Astrocyte of the cerebellum (primary cell): ENCODE measurements around the gene OAT.

Experiments used
- DNase-seq: peaks from one replicate; pipeline ENCODE4 v3.0.0-alpha.2; 2011; ENCODE audit warnings: low read depth
- H3K4me3 ChIP-seq: 2 replicates; pipeline ENCODE4 v1.5.1; 2011; ENCODE audit warnings: mild to moderate bottlenecking, low read depth, low read length, moderate library complexity
- CTCF ChIP-seq: IDR thresholded peaks from 2 replicates; pipeline ENCODE4 v1.5.1; 2012; ENCODE audit warnings: low read length, low read depth, moderate library complexity, mild to moderate bottlenecking; ENCODE audit errors: missing control alignments
- in situ Hi-C: cut with HindIII; loops from 2 replicates; pipeline ENCODE4 v1.10.0; 2017; ENCODE audit warnings: low sequenced_read_pairs

Gene OAT

DNA sequence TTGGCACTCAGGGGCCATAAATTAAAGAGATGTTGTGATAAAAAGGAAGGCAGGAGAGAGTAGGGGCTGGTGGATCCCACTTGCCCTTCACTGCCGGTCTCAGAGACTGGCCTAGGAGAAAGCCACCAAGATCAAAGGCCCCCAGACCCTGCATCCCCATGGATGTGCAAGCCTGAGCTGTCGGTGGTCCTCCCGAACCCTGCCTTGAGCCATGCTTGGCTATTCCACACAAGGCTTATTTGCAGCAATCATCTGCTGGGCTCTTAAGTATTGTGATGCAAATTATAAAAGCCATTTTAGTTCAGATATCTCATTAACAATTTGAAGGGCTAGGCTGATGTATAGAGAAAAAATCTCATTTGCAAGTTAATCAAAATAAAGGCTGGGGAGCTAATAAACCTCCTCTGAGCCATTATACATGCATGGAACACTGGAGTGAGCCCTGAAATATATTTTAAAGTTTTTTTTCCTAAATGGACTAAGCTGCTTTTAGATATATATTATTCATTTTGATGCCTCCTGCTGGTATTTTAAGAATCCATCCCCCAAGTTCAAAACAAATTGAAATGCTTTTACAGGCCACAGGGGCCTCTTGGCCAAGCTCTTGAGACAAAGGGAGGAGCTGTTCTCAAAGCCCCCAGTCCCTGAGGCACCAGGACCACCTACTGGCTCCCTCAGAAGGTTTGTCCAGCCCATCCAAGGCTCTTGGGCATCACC is 28.1 kb downstream of the OAT start:
- no peak for DNase-seq
- in situ Hi-C loops: loop anchor here (5.0 kb wide), 1 partner anchor 403 kb away; no protein-coding TSS in a partner anchor
- H3K4me3 ChIP-seq: no peak overlapping the region
- no peak for TF ChIP-seq CTCF

DNA sequence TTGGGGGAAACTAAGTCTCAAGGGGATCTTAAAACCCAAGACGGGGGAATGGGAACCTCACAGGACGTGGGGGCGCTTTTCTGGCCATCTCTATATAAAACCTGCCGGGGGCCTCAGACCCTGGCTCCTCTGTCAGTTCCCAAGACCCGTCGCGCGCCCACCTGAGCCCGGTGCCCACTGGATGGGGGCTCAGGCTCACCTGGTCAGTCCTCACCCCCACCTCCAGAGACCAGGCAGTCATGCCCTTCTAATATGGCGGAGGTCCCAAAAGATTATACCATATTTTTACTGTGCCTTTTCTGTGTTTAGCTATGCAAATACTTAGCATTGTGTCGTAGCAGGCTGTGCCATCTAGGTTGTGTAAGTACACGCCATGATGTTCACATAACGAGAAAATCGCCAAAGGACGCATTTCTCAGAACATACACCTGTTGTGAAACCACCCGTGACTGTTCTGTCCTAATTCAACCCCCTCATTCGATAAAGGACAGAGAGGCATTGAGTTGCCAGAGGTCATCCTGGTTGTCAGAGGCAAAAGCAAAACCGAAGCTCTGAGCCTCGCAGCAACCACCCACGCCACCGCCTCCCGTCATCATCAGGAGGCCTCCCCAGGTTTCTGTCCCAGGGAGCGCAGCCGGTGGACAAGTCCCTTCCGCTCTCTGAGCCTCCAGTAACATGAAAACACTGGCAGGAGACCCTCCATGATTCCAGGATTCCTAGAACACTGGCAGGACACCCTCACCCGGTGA is 28.9 kb downstream of the OAT start:
- H3K4me3 ChIP-seq: no peak overlapping the region
- in situ Hi-C loops: loop anchor here (5.0 kb wide), 1 partner anchor 402 kb away; no protein-coding TSS in a partner anchor
- DNase-seq: no peak
- TF ChIP-seq CTCF: no peak

- peak; percentile 49 for DNase-seq
- in situ Hi-C loops: no loop called here
- peak; percentile 83 for TF ChIP-seq CTCF
- H3K4me3 ChIP-seq: peak overlapping the region; percentile 34
Observed at GRCh38 chr10:124388823-124389612, 29.7 kb downstream of the OAT start.

- TF ChIP-seq CTCF: no peak
- in situ Hi-C loops: no loop called here
- H3K4me3 ChIP-seq: peak overlapping the region; percentile 34
- DNase-seq: no peak
Observed at GRCh38 chr10:124388476-124388822, 30.3 kb downstream of the OAT start.

GRCh38 chr10:124387078-124387874 is 31.4 kb downstream of the OAT start:
- in situ Hi-C loops: no loop called here
- H3K4me3 ChIP-seq: no peak overlapping the region
- DNase-seq: no peak
- TF ChIP-seq CTCF: peak; percentile 6
